Transverse colon (tissue), 4 donors: ENCODE measurements around the gene POLA2. TPM values are rescaled to one million over a fixed set of nuclear protein-coding genes. Genes with fewer than 3 reads are reported as not detected.

Source experiments
- DNase-seq: peaks from one replicate; pipeline ENCODE4 v3.0.0-alpha.2; 2019
- H3K27ac ChIP-seq, 4 donors: fragments of 200-600 bp; sonication (generic); 2 replicates each; pipeline ENCODE4 v1.5.1; 2016 to 2018; ENCODE audit warnings: inconsistent platforms in 4 of 4
- H3K27me3 ChIP-seq: fragments of 200-600 bp; sonication (generic); 2 replicates; pipeline ENCODE4 v1.5.1; 2017; ENCODE audit warnings: inconsistent platforms
- H3K36me3 ChIP-seq, 4 donors: fragments of 200-600 bp; sonication (generic); 2 replicates each; pipeline ENCODE4 v1.5.1; 2017 to 2019; ENCODE audit warnings: inconsistent platforms in 4 of 4
- H3K4me1 ChIP-seq, 4 donors: fragments of 200-600 bp; sonication (generic); 2 replicates each; pipeline ENCODE4 v1.5.1; 2017 to 2020; ENCODE audit warnings: inconsistent platforms in 4 of 4
- H3K4me3 ChIP-seq, 4 donors: fragments of 200-600 bp; sonication (generic); 1 replicate in 1 of 4; 2 replicates in 3 of 4; pipeline versions ENCODE4 v1.5.1 to v1.6.1; 2017 to 2019; ENCODE audit warnings: inconsistent platforms in 4 of 4
- H3K9me3 ChIP-seq, 2 donors: fragments of 200-600 bp; sonication (generic); 2 replicates each; pipeline ENCODE4 v1.5.1; 2017 to 2019; ENCODE audit warnings: inconsistent platforms in 2 of 2
- EP300 ChIP-seq: sonication (generic); formaldehyde crosslinking; IDR thresholded peaks from one replicate; pipeline ENCODE4 v1.6.1; 2017; ENCODE audit warnings: antibody characterized with exemption, low read depth
- POLR2A ChIP-seq: fragments of 450-650 bp; IDR thresholded peaks from one replicate; pipeline ENCODE4 v1.6.1; 2016; ENCODE audit warnings: antibody characterized with exemption, mild to moderate bottlenecking, moderate library complexity
- POLR2AphosphoS5 ChIP-seq, 3 donors: sonication (generic); formaldehyde crosslinking; IDR thresholded peaks; one replicate each; pipeline ENCODE4 v1.6.1; 2016; ENCODE audit warnings: antibody characterized with exemption in 3 of 3
- WGBS, 2 donors: methylation state at CpG; one replicate each; pipeline ENCODE4 v1.1.5; 2018; ENCODE audit warnings: low coverage in 1 of 2; 5-methylcytosine and 5-hydroxymethylcytosine counted together
- in situ Hi-C, 4 donors: fragments of 200-750 bp; cut with MboI; loops; one replicate each; pipeline versions ENCODE4 v1.15.0 to v1.15.1; 2017; ENCODE audit warnings: low sequenced_read_pairs in 3 of 4, low pct_ligation_motif_present in 1 of 4, low pct_unique_long_range_greater_than_20kb in 1 of 4
- intact Hi-C: fragments of 100-400 bp; cut with DNase I; formaldehyde crosslinking; loops from one replicate; pipeline ENCODE4 v1.15.1; 2023; ENCODE audit warnings: low total_unique reads
- total RNA-seq, 4 donors: library from RNA; depleted of rRNA; stranded (reverse); fragments of >200 nt; gene quantifications; one replicate each; pipeline ENCODE4 v1.1.0, GENCODE V29; 2016
- TF ChIP-seq, protein P1 (sequence below), 5 experiments: fragments of 200-600 bp in 3 of 5; fragments of 450-650 bp in 2 of 5; sonication (generic) in 3 of 5; IDR thresholded peaks; 1 replicate in 2 of 5; 2 replicates in 3 of 5; pipeline ENCODE4 v1.5.1; 2016 to 2017; ENCODE audit warnings: antibody characterized with exemption in 5 of 5, inconsistent platforms in 3 of 5, mild to moderate bottlenecking in 2 of 5, moderate library complexity in 1 of 5

The POLA2 gene
- total RNA-seq, 4 donors from 2014 or later = 3.0 to 17.5 (median 6.2) TPM

DNA sequence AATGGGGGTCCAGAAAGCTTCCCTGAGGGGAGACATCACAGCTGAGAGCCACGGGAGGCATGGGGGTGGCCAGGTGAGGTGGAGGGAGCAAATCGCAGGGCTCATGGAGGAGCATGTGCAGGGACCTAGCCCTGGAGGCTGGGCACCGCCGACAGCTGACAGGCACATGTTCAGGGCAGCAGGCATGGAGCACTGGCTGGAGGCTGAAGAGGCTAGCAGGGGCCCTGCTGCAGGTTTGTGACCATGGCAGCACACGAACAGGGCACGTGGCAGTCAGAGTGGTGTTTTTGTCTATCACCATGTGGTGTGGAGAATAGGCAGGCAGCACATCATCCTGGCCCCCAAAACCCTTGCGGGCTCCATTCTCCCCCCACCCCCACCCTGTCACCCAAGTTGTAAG, 42.9 kb downstream of the POLA2 start:
- TF ChIP-seq EP300 (no peak), POLR2A (no peak), POLR2AphosphoS5 (IDR thresholded peaks at IDR 0.05) (no peak)
- TF ChIP-seq, protein P1, sequence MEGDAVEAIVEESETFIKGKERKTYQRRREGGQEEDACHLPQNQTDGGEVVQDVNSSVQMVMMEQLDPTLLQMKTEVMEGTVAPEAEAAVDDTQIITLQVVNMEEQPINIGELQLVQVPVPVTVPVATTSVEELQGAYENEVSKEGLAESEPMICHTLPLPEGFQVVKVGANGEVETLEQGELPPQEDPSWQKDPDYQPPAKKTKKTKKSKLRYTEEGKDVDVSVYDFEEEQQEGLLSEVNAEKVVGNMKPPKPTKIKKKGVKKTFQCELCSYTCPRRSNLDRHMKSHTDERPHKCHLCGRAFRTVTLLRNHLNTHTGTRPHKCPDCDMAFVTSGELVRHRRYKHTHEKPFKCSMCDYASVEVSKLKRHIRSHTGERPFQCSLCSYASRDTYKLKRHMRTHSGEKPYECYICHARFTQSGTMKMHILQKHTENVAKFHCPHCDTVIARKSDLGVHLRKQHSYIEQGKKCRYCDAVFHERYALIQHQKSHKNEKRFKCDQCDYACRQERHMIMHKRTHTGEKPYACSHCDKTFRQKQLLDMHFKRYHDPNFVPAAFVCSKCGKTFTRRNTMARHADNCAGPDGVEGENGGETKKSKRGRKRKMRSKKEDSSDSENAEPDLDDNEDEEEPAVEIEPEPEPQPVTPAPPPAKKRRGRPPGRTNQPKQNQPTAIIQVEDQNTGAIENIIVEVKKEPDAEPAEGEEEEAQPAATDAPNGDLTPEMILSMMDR (IDR thresholded peaks at IDR 0.05) = no peak
- no peak for DNase-seq
- intact Hi-C loops (no loop called here), in situ Hi-C loops (no loop called here)
- Histone ChIP-seq H3K4me1 (peaks cover 19 to 55% (median 33%) of the 10 kb centered on the region in 4 donors), H3K36me3 (no peaks in the 10 kb centered on the region), H3K27ac (peak overlapping the region; percentile 67 to 82 (median 74)), H3K9me3 (no peaks in the 10 kb centered on the region), H3K4me3 (no peak overlapping the region), H3K27me3 (no peaks in the 10 kb centered on the region)
- 80 to 85% methylated on average over 1 to 7 of the region's 7 CpGs for WGBS, 2 donors

DNA sequence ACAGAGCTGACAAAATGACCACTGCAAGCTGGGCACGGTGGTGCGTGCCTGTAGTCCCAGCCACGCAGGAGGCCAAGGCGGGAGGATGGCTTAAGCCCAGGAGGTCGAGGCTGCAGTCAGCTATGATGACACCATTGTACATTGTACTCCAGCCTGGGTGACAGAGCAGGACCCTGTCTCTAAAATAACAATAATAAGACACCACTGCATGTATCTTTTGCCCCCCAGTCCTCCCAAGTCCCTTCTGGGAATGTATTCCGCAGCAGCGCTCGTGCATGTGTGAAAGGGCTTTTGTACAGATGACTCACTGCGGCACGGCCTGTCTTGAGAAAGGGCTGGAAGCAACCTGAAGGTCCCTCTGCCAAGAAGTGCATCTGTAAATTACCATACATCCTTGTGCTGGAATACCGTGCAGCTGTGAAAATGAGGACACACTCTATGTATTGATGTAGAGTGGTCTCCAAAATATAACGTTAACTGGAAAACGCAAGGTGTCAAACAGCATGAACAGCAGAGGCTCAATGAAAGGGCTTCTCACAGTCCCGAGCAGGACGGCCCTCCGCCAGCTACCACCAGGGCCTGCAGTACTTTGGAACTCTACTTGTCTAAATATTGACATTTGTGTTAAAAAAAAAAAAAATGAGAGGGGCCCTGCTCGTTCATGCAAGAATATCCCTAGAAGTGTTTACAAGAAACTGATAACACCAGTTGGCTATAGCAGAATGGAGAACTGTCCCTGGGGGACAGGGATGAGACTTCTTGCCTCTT, 43.9 kb downstream of the POLA2 start:
- Histone ChIP-seq H3K27me3 (no peaks in the 10 kb centered on the region), H3K4me1 (peaks cover 21 to 64% (median 35%) of the 10 kb centered on the region in 4 donors), H3K9me3 (no peaks in the 10 kb centered on the region), H3K36me3 (no peaks in the 10 kb centered on the region), H3K27ac (peak overlapping the region; percentile 67 to 82 (median 74)), H3K4me3 (no peak overlapping the region)
- DNase-seq = peak; percentile 53
- in situ Hi-C loops (no loop called here), intact Hi-C loops (no loop called here)
- 45 to 48% methylated on average over 2 to 16 of the region's 17 CpGs for WGBS, 2 donors
- peak in 2 of 3 donors; percentile 11 to 22 for TF ChIP-seq POLR2AphosphoS5 (IDR thresholded peaks at IDR 0.05)
- TF ChIP-seq EP300 = no peak
- TF ChIP-seq, protein P1 (IDR thresholded peaks at IDR 0.05) = peak in 1 of 5 experiments; percentile 17
- TF ChIP-seq POLR2A = no peak

DNA sequence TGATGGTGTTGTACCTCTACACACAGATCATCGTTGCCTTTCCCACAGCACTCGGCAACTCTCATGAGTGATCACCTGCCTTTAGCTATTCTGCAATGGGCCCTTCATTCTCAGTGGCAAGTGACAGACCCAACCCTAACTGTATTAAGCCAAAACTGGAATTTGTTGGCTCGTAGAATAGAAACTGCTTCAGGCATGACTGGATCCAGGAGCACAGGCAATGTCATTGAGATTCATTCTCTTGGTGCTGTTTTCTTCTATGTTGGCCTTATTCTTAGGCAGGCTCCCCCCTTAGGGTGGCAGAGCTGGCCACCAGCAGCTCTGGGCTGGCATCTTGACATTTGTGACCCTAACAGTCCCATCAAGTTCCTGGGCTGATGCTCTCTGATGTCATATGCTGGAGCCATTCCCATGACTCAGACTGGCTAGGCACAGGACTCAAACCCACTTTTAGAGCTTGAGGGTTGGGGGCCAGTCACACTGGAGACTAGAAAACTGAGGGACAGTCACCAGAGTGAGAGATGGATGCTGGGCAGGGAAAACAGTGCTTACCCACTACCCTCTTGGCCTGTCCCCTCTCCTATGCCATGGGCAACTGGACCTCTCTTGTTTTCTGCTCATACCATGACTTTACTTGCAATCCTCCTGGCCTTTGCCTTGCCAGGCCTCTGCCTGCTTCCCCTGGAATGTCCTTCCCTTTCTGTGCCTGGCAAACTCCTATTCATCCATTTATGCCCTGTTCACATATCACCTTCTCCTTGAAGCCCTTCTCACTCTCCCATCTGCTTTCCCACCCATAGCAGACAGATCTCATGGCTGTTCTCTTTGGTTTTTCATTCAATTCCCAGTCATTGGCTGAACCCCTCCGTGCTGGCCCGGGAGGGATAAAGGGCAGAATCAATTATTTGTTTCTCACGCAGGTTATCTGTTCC, 45.8 kb downstream of the POLA2 start:
- no peak for DNase-seq
- Histone ChIP-seq H3K27ac (peak overlapping the region; percentile 2 to 45 (median 42)), H3K4me1 (peaks cover 26 to 64% (median 30%) of the 10 kb centered on the region in 4 donors), H3K4me3 (no peak overlapping the region), H3K9me3 (no peaks in the 10 kb centered on the region), H3K27me3 (no peaks in the 10 kb centered on the region), H3K36me3 (no peaks in the 10 kb centered on the region)
- intact Hi-C loops (no loop called here), in situ Hi-C loops (no loop called here)
- 84% methylated on average over 6 of the region's 6 CpGs; no CpG with 5 or more reads in 1 of the 2 donors for WGBS, 2 donors
- TF ChIP-seq, protein P1 (IDR thresholded peaks at IDR 0.05) = no peak
- TF ChIP-seq POLR2A (no peak), EP300 (no peak), POLR2AphosphoS5 (IDR thresholded peaks at IDR 0.05) (no peak)

DNA sequence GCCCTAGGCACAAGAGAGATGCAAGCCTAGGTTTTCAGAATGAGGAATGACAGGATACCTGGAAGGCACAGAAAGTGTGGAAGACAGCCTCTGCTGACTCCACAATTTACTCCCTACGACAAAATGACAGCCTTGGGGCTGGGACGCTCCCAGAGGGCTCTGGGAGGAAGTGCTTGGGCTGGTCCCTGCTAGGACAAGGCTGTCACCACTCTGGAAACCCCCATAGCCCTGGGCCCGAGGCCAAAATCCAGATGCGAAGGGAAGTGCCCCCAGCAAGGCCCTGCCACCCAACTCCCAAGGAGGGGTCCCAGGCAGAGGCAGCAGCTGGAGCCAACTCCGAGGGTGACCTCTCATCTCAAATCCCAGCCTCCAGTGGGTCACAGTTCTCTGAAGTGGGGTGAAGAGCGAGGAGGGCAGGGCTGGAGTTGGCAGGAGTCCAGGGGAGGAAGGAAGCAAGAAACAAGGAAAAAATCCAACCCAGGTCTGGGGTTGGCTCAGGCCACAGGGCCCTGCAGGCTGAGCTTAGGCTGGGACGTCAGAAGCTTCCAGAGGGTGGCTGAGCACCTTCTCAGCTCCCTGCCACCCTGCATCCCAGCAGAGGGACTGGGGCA, 46.6 kb downstream of the POLA2 start:
- no peaks in the 10 kb centered on the region for H3K27me3 ChIP-seq
- no peak for TF ChIP-seq POLR2A
- TF ChIP-seq POLR2AphosphoS5 (IDR thresholded peaks at IDR 0.05) = no peak
- TF ChIP-seq, protein P1 (IDR thresholded peaks at IDR 0.05) = no peak
- no peak for TF ChIP-seq EP300
- DNase-seq = peak; percentile 42
- peak overlapping the region; percentile 2 to 45 (median 42) for H3K27ac ChIP-seq
- intact Hi-C loops (no loop called here), in situ Hi-C loops (no loop called here)
- WGBS, 2 donors = 31% methylated on average over 6 of the region's 7 CpGs; no CpG with 5 or more reads in 1 of the 2 donors
- no peaks in the 10 kb centered on the region for H3K9me3 ChIP-seq
- H3K36me3 ChIP-seq = no peaks in the 10 kb centered on the region
- peaks cover 27 to 62% (median 32%) of the 10 kb centered on the region in 4 donors for H3K4me1 ChIP-seq
- H3K4me3 ChIP-seq = no peak overlapping the region
